HEK293T (cell line): Measurements from ENCODE around the gene CCSER1.

Experiments used
- FOXA1 ChIP-seq: fragments of 450-650 bp; IDR thresholded peaks from 2 replicates; pipeline ENCODE4 v1.6.1; 2016; ENCODE audit warnings: mild to moderate bottlenecking
- L3MBTL2 ChIP-seq: fragments of 450-650 bp; conservative IDR thresholded peaks from 2 replicates; pipeline ENCODE4 v1.6.1; 2016; ENCODE audit warnings: mild to moderate bottlenecking
- SP1 ChIP-seq: fragments of 450-650 bp; IDR thresholded peaks from 2 replicates; pipeline ENCODE4 v1.6.1; 2017
- TARDBP ChIP-seq: fragments of 450-650 bp; IDR thresholded peaks from 2 replicates; pipeline ENCODE4 v1.6.1; 2016
- ZNF384 ChIP-seq: fragments of 450-650 bp; IDR thresholded peaks from 2 replicates; pipeline ENCODE4 v1.6.1; 2016

DNA sequence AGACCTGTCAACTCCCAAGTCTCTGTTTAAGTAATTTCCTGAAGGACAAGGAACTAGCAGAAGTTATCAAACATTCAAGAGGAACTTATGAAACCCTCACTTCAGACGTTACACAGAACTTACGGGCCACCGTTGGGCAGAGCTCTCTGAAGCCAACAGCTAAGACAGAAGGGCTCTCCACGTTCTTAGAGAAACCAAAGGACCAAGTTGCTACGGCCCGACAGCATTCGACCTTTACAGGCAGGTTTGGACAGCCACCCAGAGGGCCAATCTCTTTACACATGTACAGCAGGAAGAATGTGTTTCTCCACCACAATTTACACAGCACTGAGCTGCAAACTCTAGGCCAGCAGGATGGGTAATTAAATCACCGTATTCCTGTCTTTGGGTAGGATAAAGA lies 1471.5 kb downstream of the CCSER1 start:
- TF ChIP-seq FOXA1, result no peak
- TF ChIP-seq L3MBTL2, result no peak
- no peak for TF ChIP-seq ZNF384
- TF ChIP-seq SP1, result no peak
- no peak for TF ChIP-seq TARDBP
